Fibroblast of skin of right biceps (primary cell): ENCODE results near the gene CEACAM7.

ENCODE experiments used
- DNase-seq: peaks from one replicate; pipeline ENCODE4 v3.0.0-alpha.2; 2013

CEACAM7 gene

DNA sequence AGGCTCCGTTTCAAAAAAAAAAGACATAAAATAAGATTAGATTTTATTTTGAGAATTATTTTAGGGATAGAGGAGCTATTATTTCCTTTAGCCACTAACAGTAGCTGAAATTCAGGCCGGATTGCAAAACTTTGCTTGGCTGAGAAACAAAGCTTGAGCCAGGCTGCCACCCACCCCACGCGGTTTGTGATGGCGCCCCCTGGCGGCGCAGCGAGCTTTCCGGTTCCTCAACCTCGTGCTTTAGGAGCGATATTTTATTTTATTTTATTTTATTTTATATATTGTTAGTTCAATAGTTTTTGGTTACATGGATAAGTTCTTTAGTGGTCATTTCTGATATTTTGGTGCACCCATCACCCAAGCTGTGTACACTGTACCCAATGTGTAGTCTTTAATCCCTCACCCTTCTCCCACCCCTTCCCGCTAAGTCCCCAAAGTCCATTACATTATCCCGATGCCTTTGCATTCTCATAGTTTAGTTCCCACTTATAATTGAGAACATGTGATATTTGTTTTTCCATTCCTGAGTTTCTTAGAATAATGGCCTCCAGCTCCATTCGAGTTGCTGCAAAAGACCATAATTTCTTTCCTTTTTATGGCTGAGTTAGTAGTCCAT lies 41.4 kb downstream of the CEACAM7 start:
- DNase-seq = peak; percentile 2

DNA sequence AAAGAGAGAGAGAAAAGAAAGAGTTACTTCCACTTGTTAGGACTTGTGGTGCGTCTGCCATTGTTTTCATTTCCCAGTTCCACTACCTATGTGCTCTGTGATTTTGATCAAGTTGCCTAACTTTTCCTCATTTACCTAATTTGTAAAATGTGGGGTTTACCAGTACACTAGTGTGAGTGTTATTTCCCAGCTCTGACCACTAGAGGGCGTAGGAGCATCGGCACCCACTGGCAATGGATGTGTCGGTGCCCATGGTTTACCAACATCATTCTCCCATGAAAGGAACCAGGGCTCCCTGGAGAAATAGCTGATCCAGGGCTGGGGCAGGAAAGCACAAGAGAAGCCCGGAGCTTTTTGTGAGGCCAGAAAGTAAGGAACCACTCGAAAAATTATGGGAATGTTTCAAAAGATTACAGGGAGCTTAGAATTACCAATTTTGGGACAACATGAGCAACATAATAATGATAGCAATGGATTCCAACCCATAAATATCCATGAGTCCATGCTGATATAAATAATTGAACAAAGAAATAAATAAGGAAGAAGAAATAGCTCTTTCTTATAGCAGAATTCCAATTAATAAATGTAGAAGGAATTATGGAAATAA lies 46.1 kb downstream of the CEACAM7 start:
- DNase-seq = peak; percentile 36

DNA sequence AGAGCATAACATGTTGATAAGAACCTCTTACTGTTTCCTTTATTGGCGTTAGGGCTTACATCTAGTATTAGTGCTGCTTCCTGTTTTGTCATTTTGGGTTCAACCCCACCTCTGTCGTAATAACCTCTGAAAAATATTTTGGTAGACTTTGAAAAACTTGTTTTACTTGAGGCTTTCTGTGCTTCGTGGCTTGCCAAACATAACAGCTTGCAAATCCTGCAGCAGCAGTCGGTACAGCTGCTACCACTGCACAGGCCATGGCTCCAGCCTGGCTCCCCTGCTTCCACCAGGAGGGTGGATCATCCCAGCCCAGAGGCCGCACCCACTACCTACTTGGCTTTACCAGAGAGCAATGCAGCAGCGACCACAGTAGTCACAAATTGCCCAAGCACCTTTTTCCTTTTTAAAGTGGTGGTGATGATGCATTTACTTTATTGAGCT lies 49.4 kb downstream of the CEACAM7 start:
- no peak for DNase-seq

DNA sequence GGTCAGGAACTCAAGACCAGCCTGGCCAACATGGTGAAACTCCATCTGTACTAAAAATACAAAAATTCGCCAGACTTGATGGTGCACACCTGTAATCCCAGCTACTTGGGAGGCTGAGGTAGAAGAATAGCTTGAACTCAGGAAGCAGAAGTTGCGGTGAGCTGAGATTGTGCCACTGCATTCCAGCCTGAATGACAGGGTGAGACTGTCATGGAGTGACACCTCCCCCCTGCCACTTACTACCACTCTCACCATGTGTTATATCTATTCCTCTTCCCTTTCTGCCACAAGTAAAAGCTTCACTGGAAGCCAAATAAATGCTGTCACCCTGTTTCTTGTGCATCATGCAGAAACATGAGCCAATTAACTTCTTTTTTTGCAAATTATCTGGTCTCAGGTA lies 50.6 kb downstream of the CEACAM7 start:
- DNase-seq = no peak

DNA sequence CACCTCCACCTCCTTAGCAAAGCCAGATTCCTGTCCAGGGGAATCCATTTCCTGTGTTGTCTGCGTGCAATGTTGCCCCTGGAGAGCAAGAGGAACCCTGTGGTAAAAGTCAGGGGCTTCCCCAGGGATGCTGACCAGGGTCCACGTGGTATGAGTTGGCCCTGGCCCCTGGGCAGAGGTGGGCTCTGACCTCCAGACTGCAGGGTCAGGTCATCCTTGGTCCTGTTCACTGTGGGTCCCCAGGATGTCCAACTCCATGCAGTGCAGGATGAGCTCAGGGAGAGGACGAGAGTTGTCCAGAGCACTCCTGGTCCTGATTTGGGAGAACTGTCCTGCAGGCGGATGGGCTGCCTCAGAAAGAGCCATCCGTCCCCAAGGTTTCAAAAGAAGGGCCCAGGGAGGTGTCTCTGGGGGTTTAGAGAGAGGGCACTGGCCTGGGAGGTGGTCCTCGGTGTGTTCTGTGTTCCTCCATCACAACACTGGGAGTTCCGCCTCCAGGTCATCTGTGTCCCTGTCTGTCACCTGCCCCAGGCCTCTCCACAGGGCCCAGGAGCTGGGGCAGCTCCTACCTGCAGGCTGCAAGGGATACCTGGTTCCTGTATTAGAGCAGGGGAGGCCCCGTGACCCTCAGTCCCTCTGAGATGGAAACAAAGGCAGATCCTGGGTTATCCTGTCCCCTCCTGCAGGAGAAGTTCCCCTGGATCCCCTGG lies 59.9 kb downstream of the CEACAM7 start:
- no peak for DNase-seq

DNA sequence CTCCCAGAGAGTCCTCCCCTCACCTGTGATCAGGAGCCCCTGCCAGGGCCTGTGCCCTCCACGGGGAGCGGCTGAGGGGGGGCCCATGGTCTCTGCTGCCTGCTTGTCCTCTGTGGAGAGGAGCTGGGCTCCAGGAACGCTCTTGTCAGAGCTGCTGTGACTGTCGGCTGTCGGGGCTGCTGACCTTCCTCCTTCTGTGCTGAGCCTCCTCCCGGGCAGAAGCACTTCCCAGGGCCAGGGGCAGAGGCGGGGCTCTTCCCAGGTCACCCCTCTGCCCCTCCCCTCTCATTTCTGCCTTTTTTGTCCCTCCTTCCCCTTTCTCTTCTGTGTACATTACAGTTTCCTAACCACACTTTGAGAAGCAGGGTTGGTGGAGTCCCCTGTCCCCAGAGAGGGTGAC lies 61.2 kb downstream of the CEACAM7 start, which contains the start of gene CEACAM4:
Gene CEACAM4 (minus strand): TSS at position 198 of the 400 bp plus-strand sequence. CDS start 111 bp downstream, at position 87.
- DNase-seq = no peak

DNA sequence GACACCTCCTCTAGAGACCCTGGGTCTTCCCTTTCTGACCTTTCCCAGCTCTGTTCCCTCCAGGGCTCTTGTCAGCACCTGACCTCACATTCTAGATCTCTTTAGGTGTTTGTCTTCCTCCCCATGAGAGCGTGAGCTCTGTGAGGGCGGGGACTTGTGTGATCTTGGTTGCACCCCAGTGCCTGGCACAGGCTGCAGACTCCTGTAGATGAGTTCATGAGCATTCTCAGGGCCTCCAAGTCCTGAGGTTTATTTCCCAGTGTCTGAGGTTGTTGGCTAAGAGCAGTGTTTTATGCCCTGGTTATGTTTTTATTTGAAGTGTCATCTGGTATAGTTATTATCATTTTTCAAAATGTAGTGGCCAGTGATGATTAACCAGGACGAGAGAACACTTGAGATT lies 61.8 kb downstream of the CEACAM7 start:
- no peak for DNase-seq

DNA sequence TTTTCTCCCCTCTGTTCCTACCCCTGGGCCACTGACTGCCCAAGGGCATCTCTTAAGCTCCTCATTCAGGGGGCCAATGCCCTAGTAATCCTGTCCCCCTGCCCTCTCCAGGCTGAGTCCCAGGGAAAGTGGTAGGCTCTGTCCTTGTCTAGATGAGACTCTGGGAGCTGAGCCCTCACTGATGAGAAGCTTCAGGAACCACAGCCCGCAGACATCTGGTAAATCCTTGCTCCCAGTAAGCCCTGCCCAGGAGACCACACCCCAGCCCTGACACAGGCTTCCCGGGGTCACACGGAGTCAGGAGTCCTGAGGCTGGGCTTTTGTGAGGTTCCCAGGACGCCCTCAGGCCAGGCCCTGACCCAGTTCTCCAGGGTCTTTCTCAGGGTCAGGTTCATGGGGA lies 63.1 kb downstream of the CEACAM7 start:
- DNase-seq = no peak

DNA sequence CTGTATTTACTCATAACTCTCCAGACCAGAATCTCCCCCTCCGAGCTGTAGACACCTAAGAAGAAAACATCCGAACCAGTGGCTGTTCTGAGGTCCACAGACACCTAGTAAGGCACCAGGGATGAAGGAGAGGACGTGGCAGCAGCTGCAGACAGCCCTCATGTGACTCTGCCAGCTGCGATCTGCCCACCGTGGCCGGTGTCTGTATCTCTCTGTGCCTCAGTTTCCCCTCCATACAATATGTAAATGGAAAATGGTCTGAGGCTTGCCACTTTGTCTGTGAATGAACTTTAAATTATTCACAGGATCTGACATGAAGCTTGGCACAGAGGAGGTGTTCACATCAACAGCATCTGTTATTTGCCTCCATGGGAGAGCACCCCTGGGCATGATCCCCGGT lies 63.6 kb downstream of the CEACAM7 start:
- DNase-seq = no peak

DNA sequence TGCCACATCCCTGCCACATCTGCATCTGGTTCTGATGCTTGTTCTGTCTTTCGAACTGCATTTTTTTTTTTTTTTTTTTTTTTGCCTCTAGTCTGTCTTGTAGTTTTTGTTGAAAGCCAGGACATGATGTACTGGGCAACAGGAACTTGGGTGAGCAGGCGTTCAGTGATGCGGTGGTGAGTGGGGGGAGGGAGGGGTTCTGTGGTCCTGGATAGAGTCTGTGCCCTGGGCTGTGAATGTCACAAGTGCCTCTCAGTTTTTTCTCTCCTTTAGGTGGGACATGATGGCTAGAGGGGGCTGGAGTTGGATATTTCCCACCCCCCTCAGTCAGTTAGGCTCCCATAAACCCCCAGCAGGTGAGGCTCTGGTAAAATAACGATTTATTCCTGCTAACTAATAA lies 64.7 kb downstream of the CEACAM7 start:
- DNase-seq = no peak
